DND-41 (cell line): ENCODE data around the gene CLSTN2.

ENCODE experiments used
- ATAC-seq: fragments of 200-7000 bp; cut with Tn5 transposase; 3 replicates; pipeline ENCODE4 v1.9.1; 2021; ENCODE audit warnings: low read depth; ENCODE audit not compliant: insufficient read depth
- DNase-seq: peaks from one replicate; pipeline ENCODE4 v3.0.0-alpha.2; 2020
- H2AFZ ChIP-seq: 2 replicates; pipeline ENCODE4 v1.6.0; 2012; ENCODE audit warnings: low read depth, low read length
- H3K27ac ChIP-seq: 2 replicates; pipeline ENCODE4 v1.5.1; 2012; ENCODE audit warnings: low read length, inconsistent platforms
- H3K27me3 ChIP-seq: fragments of 200-600 bp; sonication (generic); 2 replicates; pipeline ENCODE4 v1.6.0; 2012; ENCODE audit warnings: low read length, mild to moderate bottlenecking, inconsistent platforms; ENCODE audit not compliant: insufficient read depth, poor library complexity
- H3K36me3 ChIP-seq: 2 replicates; pipeline ENCODE4 v1.5.1; 2012; ENCODE audit warnings: low read length, inconsistent platforms; ENCODE audit not compliant: insufficient read depth
- H3K4me1 ChIP-seq: 2 replicates; pipeline ENCODE4 v1.5.1; 2012; ENCODE audit warnings: mild to moderate bottlenecking, low read length; ENCODE audit not compliant: insufficient read depth
- H3K4me2 ChIP-seq: 2 replicates; pipeline ENCODE4 v1.6.0; 2012; ENCODE audit warnings: mild to moderate bottlenecking, moderate library complexity, low read length, inconsistent platforms; ENCODE audit not compliant: insufficient read depth
- H3K4me3 ChIP-seq, 2 experiments: fragments of 200-600 bp in 1 of 2; shearing (Covaris generic) in 1 of 2; 2 replicates each; pipeline ENCODE4 v1.5.1; 2012 to 2016; ENCODE audit warnings: inconsistent platforms in 2 of 2, low read length in 2 of 2, mild to moderate bottlenecking in 2 of 2, low read depth in 1 of 2, moderate library complexity in 1 of 2
- H3K79me2 ChIP-seq: 2 replicates; pipeline ENCODE4 v1.6.0; 2012; ENCODE audit warnings: low read length, inconsistent platforms; ENCODE audit not compliant: insufficient read depth
- H3K9ac ChIP-seq: 2 replicates; pipeline ENCODE4 v1.6.0; 2012; ENCODE audit warnings: low read depth, mild to moderate bottlenecking, inconsistent platforms, low read length, moderate library complexity
- H3K9me3 ChIP-seq: 2 replicates; pipeline ENCODE4 v1.5.1; 2012; ENCODE audit warnings: low read length, moderate library complexity, mild to moderate bottlenecking, inconsistent platforms; ENCODE audit not compliant: insufficient read depth, severe bottlenecking
- H4K20me1 ChIP-seq: 2 replicates; pipeline ENCODE4 v1.6.0; 2012; ENCODE audit warnings: low read length; ENCODE audit not compliant: insufficient read depth
- CTCF ChIP-seq: IDR thresholded peaks from 2 replicates; pipeline ENCODE4 v1.5.1; 2012; ENCODE audit warnings: borderline replicate concordance, low read length, moderate library complexity, mild to moderate bottlenecking; ENCODE audit not compliant: poor library complexity, severe bottlenecking; ENCODE audit errors: extremely low read depth
- EZH2 ChIP-seq: IDR thresholded peaks from 3 replicates; pipeline ENCODE4 v1.6.1; 2012; ENCODE audit warnings: borderline replicate concordance, low read depth, mild to moderate bottlenecking, moderate library complexity, low read length, inconsistent platforms; ENCODE audit not compliant: severe bottlenecking

CLSTN2 gene

GRCh38 chr3:140521751-140522445 is 586.9 kb downstream of the CLSTN2 start:
- Histone ChIP-seq H3K9ac (no peak overlapping the region), H3K27me3 (peaks cover 12% of the 10 kb centered on the region), H3K27ac (no peak overlapping the region), H3K4me2 (no peak overlapping the region), H3K36me3 (no peaks in the 10 kb centered on the region), H2AFZ (no peak overlapping the region), H3K79me2 (no peaks in the 10 kb centered on the region), H4K20me1 (no peaks in the 10 kb centered on the region), H3K9me3 (no peaks in the 10 kb centered on the region), H3K4me3 (no peak overlapping the region), H3K4me1 (no peaks in the 10 kb centered on the region)
- ATAC-seq (no peak), DNase-seq (no peak)
- TF ChIP-seq CTCF (no peak), EZH2 (no peak)

GRCh38 chr3:140522653-140523380 is 587.8 kb downstream of the CLSTN2 start:
- Histone ChIP-seq H3K79me2 (no peaks in the 10 kb centered on the region), H3K4me1 (no peaks in the 10 kb centered on the region), H3K4me3 (no peak overlapping the region), H2AFZ (no peak overlapping the region), H3K27me3 (peaks cover 12% of the 10 kb centered on the region), H4K20me1 (no peaks in the 10 kb centered on the region), H3K9me3 (no peaks in the 10 kb centered on the region), H3K27ac (no peak overlapping the region), H3K36me3 (no peaks in the 10 kb centered on the region), H3K4me2 (no peak overlapping the region), H3K9ac (no peak overlapping the region)
- DNase-seq: no peak
- ATAC-seq: no peak
- TF ChIP-seq EZH2: no peak
- TF ChIP-seq CTCF: no peak

- H3K27ac ChIP-seq: no peak overlapping the region
- H2AFZ ChIP-seq: no peak overlapping the region
- H3K27me3 ChIP-seq: peaks cover 16% of the 10 kb centered on the region
- DNase-seq (no peak), ATAC-seq (no peak)
- H3K9ac ChIP-seq: no peak overlapping the region
- H3K4me2 ChIP-seq: no peak overlapping the region
- H3K4me1 ChIP-seq: no peaks in the 10 kb centered on the region
- H3K4me3 ChIP-seq: no peak overlapping the region
- H3K36me3 ChIP-seq: no peaks in the 10 kb centered on the region
- no peaks in the 10 kb centered on the region for H4K20me1 ChIP-seq
- H3K9me3 ChIP-seq: no peaks in the 10 kb centered on the region
- H3K79me2 ChIP-seq: no peaks in the 10 kb centered on the region
- no peak for TF ChIP-seq EZH2
- no peak for TF ChIP-seq CTCF
Measured at GRCh38 chr3:140523600-140523999, 588.6 kb downstream of the CLSTN2 start.
